GM12878 (cell line): Measurements from ENCODE around the gene MAN2B2.

Experiments used
- JUNB ChIP-seq: IDR thresholded peaks from 2 replicates; pipeline ENCODE4 v1.6.1; 2016; ENCODE audit warnings: antibody characterized with exemption, mild to moderate bottlenecking
- POLR2AphosphoS5 ChIP-seq: IDR thresholded peaks from 2 replicates; pipeline ENCODE4 v1.6.1; 2011; ENCODE audit warnings: mild to moderate bottlenecking, low read length, inconsistent platforms

GRCh38 chr4:6542951-6543350 lies 32.0 kb upstream of the MAN2B2 start:
- TF ChIP-seq POLR2AphosphoS5 (no peak), JUNB (no peak)
